ENCODE results near the gene ADAMTS12. TPM values are rescaled to one million over a fixed set of nuclear protein-coding genes. Genes with fewer than 3 reads are reported as not detected.

ADAMTS12 gene
- total RNA-seq, 6 experiments from 2014 or later = 42.2 to 49.7 (median 47.2) TPM

GRCh38 chr5:33489481-33490067, 402.2 kb downstream of the ADAMTS12 start:
- TF ChIP-seq CTCF (IDR thresholded peaks at IDR 0.05) = no peak
- Mint-ChIP-seq H3K27me3 (ENCODE audit: insufficient read depth) (peaks cover 1% of the 10 kb centered on the region), H3K4me1 (ENCODE audit: low read depth) (peaks cover 6% of the 10 kb centered on the region; the same call in 1 of the 2 replicates), H3K27ac (no peak overlapping the region), H3K4me3 (no peak overlapping the region), H3K9me3 (no peaks in the 10 kb centered on the region), H3K36me3 (ENCODE audit: low read depth) (no peaks in the 10 kb centered on the region)
- DNase-seq = no peak

DNA sequence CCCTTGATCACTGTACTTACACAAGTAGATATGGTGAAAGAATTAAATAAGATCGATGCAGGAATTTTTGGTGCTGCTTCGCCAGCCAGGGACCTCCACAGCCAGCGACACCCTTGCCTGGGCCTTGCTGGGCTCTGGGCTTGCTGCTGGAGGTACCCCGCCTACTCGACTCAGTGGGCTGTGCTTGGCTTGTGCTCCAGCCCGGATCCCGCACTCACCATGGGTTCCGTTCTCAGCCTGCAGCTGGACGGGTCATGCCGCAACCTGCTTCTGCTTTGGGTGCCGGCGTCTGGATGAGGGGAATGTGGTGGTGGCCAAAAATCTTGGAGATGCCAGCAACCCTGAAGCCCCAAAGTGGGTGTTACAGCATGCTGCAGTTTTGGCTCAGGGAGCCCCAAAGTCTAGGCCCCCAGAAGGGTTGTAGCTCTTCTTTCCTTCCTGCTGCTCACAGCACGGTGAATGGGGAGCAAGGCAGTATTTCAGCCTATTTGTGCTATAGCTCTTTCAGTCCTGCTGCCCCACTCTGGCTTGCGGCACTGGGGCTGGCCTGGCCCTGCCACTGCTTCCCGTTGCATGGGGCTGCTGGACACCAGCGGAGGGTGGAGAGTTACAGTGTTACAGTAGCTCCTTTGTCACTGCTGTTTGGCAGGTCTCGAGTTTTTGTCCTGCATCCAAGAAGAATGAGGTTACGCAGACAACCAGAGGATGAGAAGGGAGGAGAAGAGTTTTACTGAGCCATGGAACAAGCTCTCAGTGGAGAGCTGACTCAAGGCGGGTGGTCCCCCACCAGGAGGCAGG, 403.0 kb downstream of the ADAMTS12 start:
- no peak for DNase-seq
- Mint-ChIP-seq H3K36me3 (ENCODE audit: low read depth) (no peaks in the 10 kb centered on the region), H3K27ac (no peak overlapping the region), H3K27me3 (ENCODE audit: insufficient read depth) (peaks cover 2% of the 10 kb centered on the region), H3K4me1 (ENCODE audit: low read depth) (peaks cover 6% of the 10 kb centered on the region; the same call in 1 of the 2 replicates), H3K9me3 (no peaks in the 10 kb centered on the region), H3K4me3 (no peak overlapping the region)
- no peak for TF ChIP-seq CTCF (IDR thresholded peaks at IDR 0.05)

DNA sequence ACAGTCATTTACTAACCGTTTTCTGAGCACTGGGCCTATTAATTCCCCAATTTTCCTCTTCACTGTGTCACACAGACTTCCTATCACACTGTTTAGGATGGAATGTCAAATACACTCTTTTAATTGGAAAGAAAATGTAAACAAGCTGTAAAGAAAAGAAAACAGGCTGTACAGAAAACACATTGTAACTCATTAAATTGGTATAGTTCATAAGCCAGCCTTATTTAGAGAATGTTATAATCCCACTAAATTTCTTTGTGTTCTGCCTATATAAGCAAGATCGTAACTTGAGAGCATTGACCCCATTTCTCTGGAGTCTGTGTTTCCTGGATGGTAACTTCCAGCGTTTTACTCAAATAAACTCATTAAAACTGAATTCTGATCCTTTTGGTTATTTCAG, 404.6 kb downstream of the ADAMTS12 start:
- no peak overlapping the region; the same call in 1 of the 2 replicates for H3K27ac Mint-ChIP-seq
- peaks cover 2% of the 10 kb centered on the region for H3K27me3 Mint-ChIP-seq (ENCODE audit: insufficient read depth)
- H3K36me3 Mint-ChIP-seq (ENCODE audit: low read depth) = no peaks in the 10 kb centered on the region
- no peak overlapping the region for H3K4me3 Mint-ChIP-seq
- DNase-seq = no peak
- H3K4me1 Mint-ChIP-seq (ENCODE audit: low read depth) = peaks cover 6% of the 10 kb centered on the region; the same call in 1 of the 2 replicates
- no peaks in the 10 kb centered on the region for H3K9me3 Mint-ChIP-seq
- TF ChIP-seq CTCF (IDR thresholded peaks at IDR 0.05) = no peak

DNA sequence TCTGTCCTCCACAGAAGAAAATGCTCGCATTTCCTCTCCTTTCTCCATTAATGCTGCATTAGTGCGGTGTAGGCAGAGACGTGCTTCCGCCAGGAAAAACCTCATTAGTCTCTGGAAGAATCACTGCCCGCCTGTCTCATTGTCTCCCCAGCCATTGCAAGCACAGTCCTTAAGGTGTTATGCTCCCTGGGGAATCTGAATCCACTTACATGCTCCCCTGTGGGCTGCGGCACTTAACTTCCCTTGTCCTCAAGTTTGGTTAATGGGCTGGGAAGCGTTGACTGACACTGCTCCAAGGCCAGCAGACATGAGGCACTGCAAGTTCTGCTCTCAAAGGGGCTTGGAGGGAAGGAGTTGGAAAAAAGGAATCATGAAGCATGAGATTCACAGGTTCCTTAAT, 409.5 kb downstream of the ADAMTS12 start:
- no peak for DNase-seq
- TF ChIP-seq CTCF (IDR thresholded peaks at IDR 0.05) = no peak
- Mint-ChIP-seq H3K4me3 (no peak overlapping the region), H3K27ac (no peak overlapping the region), H3K4me1 (ENCODE audit: low read depth) (peaks cover 6% of the 10 kb centered on the region; the same call in 1 of the 2 replicates), H3K27me3 (ENCODE audit: insufficient read depth) (peaks cover 2% of the 10 kb centered on the region), H3K9me3 (no peaks in the 10 kb centered on the region), H3K36me3 (ENCODE audit: low read depth) (0 out of 2 replicates have a peak, but pooled peaks cover under 1% of the 10 kb centered on the region)

GRCh38 chr5:33480876-33481275, 410.9 kb downstream of the ADAMTS12 start:
- Mint-ChIP-seq H3K4me3 (no peak overlapping the region), H3K4me1 (ENCODE audit: low read depth) (no peaks in the 10 kb centered on the region), H3K27me3 (ENCODE audit: insufficient read depth) (peaks cover 2% of the 10 kb centered on the region; the same call in 1 of the 2 replicates), H3K36me3 (ENCODE audit: low read depth) (peaks cover 11% of the 10 kb centered on the region), H3K27ac (no peak overlapping the region), H3K9me3 (no peaks in the 10 kb centered on the region)
- TF ChIP-seq CTCF (IDR thresholded peaks at IDR 0.05) = no peak
- DNase-seq = no peak
